CD14-positive monocyte (primary cell): ENCODE results near the gene SLC39A7. TPM values are rescaled to one million over a fixed set of nuclear protein-coding genes. Genes with fewer than 3 reads are reported as not detected.

Source experiments
- DNase-seq, 3 donors: peaks; one replicate each; pipeline ENCODE4 v3.0.0-alpha.2; 2011 to 2022
- H2AFZ ChIP-seq: 2 replicates; pipeline ENCODE4 v1.6.0; 2012; ENCODE audit warnings: mild to moderate bottlenecking, low read depth, low read length, inconsistent platforms; ENCODE audit not compliant: insufficient read depth, poor library complexity, severe bottlenecking
- H3K27ac ChIP-seq, 2 donors: 1 replicate in 1 of 2; 2 replicates in 1 of 2; pipeline ENCODE4 v1.5.1; 2012 to 2013; ENCODE audit warnings: low read length in 2 of 2, control low read depth in 1 of 2, inconsistent platforms in 1 of 2, low read depth in 1 of 2, mild to moderate bottlenecking in 1 of 2
- H3K27me3 ChIP-seq, 2 donors: one replicate each; pipeline versions ENCODE4 v1.6.0 to v1.6.1; 2011 to 2013; ENCODE audit warnings: low read length in 2 of 2; ENCODE audit not compliant: control insufficient read depth in 2 of 2, insufficient read depth in 2 of 2
- H3K36me3 ChIP-seq, 2 donors: replicated peaks in 1 of 2; 1 replicate in 1 of 2; 2 replicates in 1 of 2; pipeline versions ENCODE4 v1.5.1 to v1.6.1; 2012 to 2013; ENCODE audit warnings: low read length in 2 of 2, control low read depth in 1 of 2, inconsistent platforms in 1 of 2, mild to moderate bottlenecking in 1 of 2; ENCODE audit not compliant: insufficient read depth in 2 of 2, control insufficient read depth in 1 of 2
- H3K4me1 ChIP-seq, 2 donors: 1 replicate in 1 of 2; 2 replicates in 1 of 2; pipeline versions ENCODE4 v1.5.1 to v1.6.1; 2012 to 2013; ENCODE audit warnings: low read length in 2 of 2, control low read depth in 1 of 2, inconsistent platforms in 1 of 2, mild to moderate bottlenecking in 1 of 2, moderate library complexity in 1 of 2; ENCODE audit not compliant: insufficient read depth in 2 of 2, control insufficient read depth in 1 of 2
- H3K4me2 ChIP-seq: replicated peaks from 2 replicates; pipeline ENCODE3; 2012; ENCODE audit warnings: low read length, moderate library complexity, mild to moderate bottlenecking; ENCODE audit not compliant: poor library complexity, severe bottlenecking; ENCODE audit errors: extremely low read depth
- H3K4me3 ChIP-seq, 3 experiments: fragments of 200-600 bp in 1 of 3; sonication (generic) in 1 of 3; replicated peaks in 1 of 3; 1 replicate in 2 of 3; 2 replicates in 1 of 3; pipeline ENCODE4 v1.5.1; 2011 to 2013; ENCODE audit warnings: low read length in 3 of 3, mild to moderate bottlenecking in 3 of 3, control low read depth in 2 of 3, low read depth in 2 of 3, inconsistent platforms in 1 of 3, moderate library complexity in 1 of 3
- H3K79me2 ChIP-seq: 2 replicates; pipeline ENCODE4 v1.6.0; 2012; ENCODE audit warnings: mild to moderate bottlenecking, control low read depth, inconsistent platforms, low read length, moderate library complexity; ENCODE audit not compliant: insufficient read depth
- H3K9ac ChIP-seq: 2 replicates; pipeline ENCODE4 v1.6.0; 2017; ENCODE audit warnings: low read length, mild to moderate bottlenecking; ENCODE audit not compliant: insufficient read depth, poor library complexity, severe bottlenecking
- H3K9me3 ChIP-seq, 2 donors: replicated peaks in 1 of 2; 1 replicate in 1 of 2; 2 replicates in 1 of 2; pipeline versions ENCODE4 v1.5.1 to v1.6.1; 2012 to 2013; ENCODE audit warnings: low read length in 2 of 2, control low read depth in 1 of 2; ENCODE audit not compliant: control insufficient read depth in 1 of 2, insufficient read depth in 1 of 2
- H4K20me1 ChIP-seq: 2 replicates; pipeline ENCODE4 v1.6.0; 2012; ENCODE audit warnings: mild to moderate bottlenecking, low read length, control low read depth, moderate library complexity; ENCODE audit not compliant: insufficient read depth
- H3K27ac Mint-ChIP-seq, 7 donors: one replicate each; pipeline ENCODE4 v1.8.0; 2020; ENCODE audit warnings: mild to moderate bottlenecking in 7 of 7, mixed read lengths in 7 of 7, moderate library complexity in 6 of 7, inconsistent platforms in 2 of 7
- H3K27me3 Mint-ChIP-seq, 3 donors: one replicate each; pipeline ENCODE4 v1.8.0; 2021 to 2022; ENCODE audit warnings: low read depth in 3 of 3, mild to moderate bottlenecking in 3 of 3, mixed read lengths in 3 of 3, moderate library complexity in 3 of 3, inconsistent platforms in 1 of 3
- H3K36me3 Mint-ChIP-seq, 2 donors: one replicate each; pipeline ENCODE4 v1.8.0; 2020; ENCODE audit warnings: mixed read lengths in 2 of 2, inconsistent platforms in 1 of 2, mild to moderate bottlenecking in 1 of 2
- H3K4me1 Mint-ChIP-seq: one replicate; pipeline ENCODE4 v1.8.0; 2020; ENCODE audit warnings: mild to moderate bottlenecking, mixed read lengths
- H3K4me3 Mint-ChIP-seq, 2 donors: one replicate each; pipeline ENCODE4 v1.8.0; 2020; ENCODE audit warnings: mild to moderate bottlenecking in 2 of 2, mixed read lengths in 2 of 2, moderate library complexity in 1 of 2
- H3K9me3 Mint-ChIP-seq, 7 donors: one replicate each; pipeline ENCODE4 v1.8.0; 2020 to 2022; ENCODE audit warnings: mixed read lengths in 7 of 7, mild to moderate bottlenecking in 6 of 7, moderate library complexity in 6 of 7, inconsistent platforms in 2 of 7
- CTCF ChIP-seq: fragments of 200-600 bp; IDR thresholded peaks from one replicate; pipeline ENCODE4 v1.8.0; 2022; ENCODE audit warnings: antibody characterized with exemption, mild to moderate bottlenecking
- WGBS: methylation state at CpG from one replicate; pipeline ENCODE4 v1.1.5; 2013; ENCODE audit warnings: missing lambda C conversion rate; ENCODE audit not compliant: insufficient coverage; 5-methylcytosine and 5-hydroxymethylcytosine counted together
- intact Hi-C, 2 donors: fragments of 100-400 bp; cut with micrococcal nuclease; formaldehyde crosslinking; loops; one replicate each; pipeline versions ENCODE4 v1.15.0 to v1.15.1; 2023
- polyA plus RNA-seq, 3 donors: library from polyadenylated mRNA; depleted of rRNA in 1 of 3; unstranded in 2 of 3; stranded (reverse) in 1 of 3; fragments of 300-500 nt in 2 of 3; fragments of >200 nt in 1 of 3; fragmentation: Illumina TruSeq in 2 of 3; gene quantifications; 1 replicate in 2 of 3; 2 replicates in 1 of 3; pipeline ENCODE4 v1.2.3, GENCODE V29; 2012 to 2021

SLC39A7 gene
- polyA plus RNA-seq, 3 donors = 14.5 to 32.7 (median 17.7) TPM

- Mint-ChIP-seq H3K9me3 (peaks cover 0 to 8% (median 0%) of the 10 kb centered on the region in 7 donors), H3K27me3 (peaks cover 11 to 19% (median 15%) of the 10 kb centered on the region in 3 donors), H3K36me3 (no peaks in the 10 kb centered on the region), H3K4me3 (no peak overlapping the region), H3K27ac (no peak overlapping the region), H3K4me1 (no peaks in the 10 kb centered on the region)
- DNase-seq = no peak
- WGBS = 94% methylated on average over 2 of the region's 7 CpGs
- no peaks in the 10 kb centered on the region for H4K20me1 ChIP-seq
- H3K9ac ChIP-seq = no peak overlapping the region
- H3K4me1 ChIP-seq = no peaks in the 10 kb centered on the region
- H2AFZ ChIP-seq = no peak overlapping the region
- intact Hi-C loops = no loop called here
- H3K79me2 ChIP-seq = no peaks in the 10 kb centered on the region
- no peak for TF ChIP-seq CTCF
- no peaks in the 10 kb centered on the region for H3K9me3 ChIP-seq
- H3K27ac ChIP-seq = no peak overlapping the region
- no peaks in the 10 kb centered on the region for H3K27me3 ChIP-seq
- H3K36me3 ChIP-seq = no peaks in the 10 kb centered on the region
- H3K4me3 ChIP-seq = no peak overlapping the region
- no peak overlapping the region for H3K4me2 ChIP-seq
Observed at GRCh38 chr6:33176906-33177305, 23.8 kb upstream of the SLC39A7 start.

- Histone ChIP-seq H3K9ac (no peak overlapping the region), H3K27ac (no peak overlapping the region), H3K4me1 (no peaks in the 10 kb centered on the region), H3K79me2 (no peaks in the 10 kb centered on the region), H3K4me3 (no peak overlapping the region), H3K27me3 (no peaks in the 10 kb centered on the region), H3K36me3 (no peaks in the 10 kb centered on the region), H3K9me3 (peaks cover 0 to 3% of the 10 kb centered on the region in 2 donors), H3K4me2 (no peak overlapping the region), H4K20me1 (no peaks in the 10 kb centered on the region), H2AFZ (no peak overlapping the region)
- peaks cover 2 to 3% of the 10 kb centered on the region in 2 donors for H3K36me3 Mint-ChIP-seq
- intact Hi-C loops = no loop called here
- peak overlapping the region in 1 of 7 donors; percentile 3 for H3K27ac Mint-ChIP-seq
- 92% methylated on average over 10 of the region's 19 CpGs for WGBS
- no peak for DNase-seq
- H3K27me3 Mint-ChIP-seq = peaks cover 12 to 15% (median 13%) of the 10 kb centered on the region in 3 donors
- TF ChIP-seq CTCF = no peak
- no peaks in the 10 kb centered on the region for H3K4me1 Mint-ChIP-seq
- H3K4me3 Mint-ChIP-seq = no peak overlapping the region
- peaks cover 3 to 9% (median 5%) of the 10 kb centered on the region in 7 donors for H3K9me3 Mint-ChIP-seq
Observed at GRCh38 chr6:33177552-33178446, 22.9 kb upstream of the SLC39A7 start.
